CD4-positive, alpha-beta T cell treated with Interleukin-6 for 4 hours (primary cell): ENCODE results near the gene FIGLA.
A peak's percentile ranks its signal among the peaks of the same experiment; 100 is the strongest.

Experiments
- DNase-seq: peaks from one replicate; pipeline ENCODE4 v3.0.0-alpha.2; 2020; ENCODE audit warnings: mixed read lengths

FIGLA gene, protein sequence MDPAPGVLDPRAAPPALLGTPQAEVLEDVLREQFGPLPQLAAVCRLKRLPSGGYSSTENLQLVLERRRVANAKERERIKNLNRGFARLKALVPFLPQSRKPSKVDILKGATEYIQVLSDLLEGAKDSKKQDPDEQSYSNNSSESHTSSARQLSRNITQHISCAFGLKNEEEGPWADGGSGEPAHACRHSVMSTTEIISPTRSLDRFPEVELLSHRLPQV

DNA sequence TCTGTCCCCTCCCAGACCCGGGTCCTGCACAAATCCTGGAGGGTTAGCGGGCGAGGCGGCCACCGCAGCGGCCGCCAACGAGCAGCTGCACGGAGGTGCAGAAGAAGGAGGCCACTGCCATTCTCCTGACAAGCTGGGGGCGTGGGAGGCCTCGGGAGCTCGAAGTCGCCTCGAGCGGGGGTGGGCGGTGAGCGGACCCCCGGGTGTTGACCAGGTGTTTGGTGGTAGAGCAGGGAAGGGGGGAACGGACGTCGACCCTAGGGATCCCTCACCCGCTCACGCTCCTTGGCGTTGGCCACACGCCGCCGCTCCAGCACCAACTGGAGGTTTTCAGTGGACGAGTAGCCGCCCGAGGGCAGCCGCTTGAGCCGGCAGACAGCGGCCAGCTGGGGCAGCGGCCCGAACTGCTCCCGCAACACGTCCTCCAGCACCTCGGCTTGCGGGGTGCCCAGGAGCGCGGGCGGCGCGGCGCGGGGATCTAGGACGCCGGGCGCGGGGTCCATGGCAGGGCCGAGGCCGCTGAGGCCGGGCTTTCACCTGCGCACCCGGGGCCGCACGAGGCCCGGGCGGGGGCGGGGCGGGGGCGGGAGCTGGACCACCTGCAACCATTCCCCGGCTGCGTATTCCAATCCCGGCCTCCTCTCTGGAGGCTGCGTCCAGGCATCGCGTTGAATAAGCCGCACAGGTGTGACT, at the start of gene FIGLA:
TSS of gene FIGLA (minus strand) at position 508 of the 693 bp plus-strand sequence. CDS start at position 503, 5 bp downstream.
- no peak for DNase-seq

DNA sequence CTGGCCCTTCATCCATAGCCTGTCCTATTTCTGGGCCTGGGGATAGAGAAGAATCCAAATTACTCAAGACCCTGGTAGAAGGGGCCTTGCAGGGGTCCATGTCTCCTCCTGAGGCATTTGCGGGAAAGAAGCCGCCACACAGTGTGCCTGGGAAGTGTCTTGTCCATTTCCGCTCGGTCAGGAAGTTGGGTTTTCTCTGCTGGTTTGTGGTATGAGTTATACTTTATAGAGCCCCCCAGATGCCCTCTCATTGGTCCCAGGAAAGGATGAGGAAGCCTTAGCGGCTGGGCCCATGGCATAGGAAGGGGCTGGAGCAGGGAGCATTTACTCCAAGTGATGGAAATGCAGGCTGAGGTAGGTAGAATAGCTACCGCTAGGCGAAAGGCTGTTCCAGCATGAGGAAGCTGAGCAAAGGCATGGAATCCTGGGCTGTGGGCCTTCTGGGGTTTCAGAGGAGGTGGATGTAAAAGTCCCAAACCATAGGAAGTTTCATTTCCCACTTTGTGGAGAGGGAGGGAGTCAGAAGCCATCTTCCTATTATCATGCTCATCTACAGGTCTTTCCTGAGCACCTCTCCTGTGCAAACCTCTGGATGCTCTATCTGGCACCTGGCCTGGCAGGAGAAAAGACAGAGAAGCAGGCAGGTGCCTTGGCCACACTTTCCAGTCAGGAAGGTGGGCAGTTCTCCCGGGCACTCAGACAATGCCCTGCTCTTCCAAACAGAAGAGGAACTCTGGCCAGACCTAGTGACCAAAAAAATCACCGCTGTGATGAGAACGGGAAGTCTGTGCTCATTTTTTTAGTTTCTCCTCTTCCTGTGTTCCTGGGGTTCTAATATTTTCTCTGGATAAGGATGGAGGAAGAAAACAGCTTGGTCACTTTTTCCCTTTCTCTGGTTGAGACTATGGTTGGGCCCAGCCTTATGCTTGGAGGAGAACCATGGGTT, 47.8 kb upstream of the FIGLA start:
- no peak for DNase-seq

DNA sequence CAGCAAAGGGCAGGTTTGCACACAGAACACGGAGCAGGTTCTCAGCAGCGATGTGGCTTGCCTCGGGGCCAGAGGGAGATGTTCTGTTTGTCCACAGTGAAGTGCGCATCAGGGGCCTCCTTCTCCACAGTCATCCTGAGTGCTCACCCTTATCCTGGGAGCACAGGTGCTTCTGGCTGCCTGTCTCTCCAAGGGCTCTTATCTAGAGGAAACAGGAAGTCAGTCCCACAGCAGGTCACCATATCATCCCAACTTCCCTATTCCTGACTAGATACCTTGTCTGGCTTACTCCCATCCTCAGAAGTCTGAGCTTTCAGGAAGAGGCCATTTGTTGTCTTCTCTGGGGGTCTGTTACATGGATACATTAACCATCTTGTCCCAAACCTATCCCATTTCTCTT, 45.2 kb upstream of the FIGLA start, which contains the start of gene CD207:
TSS of gene CD207 (minus strand) at position 174 of the 400 bp plus-strand sequence. CDS start at position 134, 40 bp downstream.
- DNase-seq, result no peak

- DNase-seq, result no peak
Observed at GRCh38 chr2:70834881-70835280, 44.4 kb upstream of the FIGLA start.

DNA sequence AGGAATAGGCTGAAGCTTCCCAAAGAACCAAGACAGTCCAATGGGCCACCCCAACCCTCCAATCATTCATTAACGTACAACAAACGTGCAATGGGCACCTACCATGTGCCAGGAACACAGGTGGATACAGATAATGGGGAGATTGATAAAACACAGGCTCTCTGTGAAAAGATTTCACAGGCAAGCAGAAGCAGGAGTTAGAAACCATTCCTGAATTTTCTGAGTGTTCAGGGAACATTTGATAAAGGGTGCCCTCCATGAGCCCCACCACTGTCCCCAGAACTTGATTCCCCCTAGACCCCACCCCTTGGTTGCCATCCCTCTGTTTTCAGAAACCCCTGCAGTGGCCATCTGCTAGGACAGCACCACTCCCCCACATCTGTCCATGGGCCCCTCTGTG, 43.7 kb upstream of the FIGLA start:
- no peak for DNase-seq

GRCh38 chr2:70833246-70833645, 42.8 kb upstream of the FIGLA start:
- no peak for DNase-seq

- no peak for DNase-seq
Observed at GRCh38 chr2:70832386-70832785, 41.9 kb upstream of the FIGLA start.

DNA sequence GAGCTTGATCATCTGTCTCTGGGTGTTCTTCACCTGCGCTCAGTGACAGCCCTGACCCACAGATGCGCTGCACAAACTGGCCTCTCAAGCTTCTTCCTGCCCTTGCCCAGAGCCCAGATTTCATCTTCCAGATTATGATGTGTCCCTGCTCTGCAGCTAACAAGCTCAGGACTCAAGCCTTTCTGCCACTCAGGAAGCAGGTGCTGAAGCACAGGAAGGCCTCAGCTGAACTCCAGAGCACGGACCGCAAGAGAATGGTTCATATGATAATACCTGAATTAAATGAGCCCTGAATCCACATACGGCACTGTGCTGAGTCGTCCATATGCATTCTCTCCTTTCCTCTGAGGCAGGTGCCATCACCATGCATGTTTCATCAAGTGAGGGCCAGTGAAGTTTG, 41.4 kb upstream of the FIGLA start:
- no peak for DNase-seq

DNA sequence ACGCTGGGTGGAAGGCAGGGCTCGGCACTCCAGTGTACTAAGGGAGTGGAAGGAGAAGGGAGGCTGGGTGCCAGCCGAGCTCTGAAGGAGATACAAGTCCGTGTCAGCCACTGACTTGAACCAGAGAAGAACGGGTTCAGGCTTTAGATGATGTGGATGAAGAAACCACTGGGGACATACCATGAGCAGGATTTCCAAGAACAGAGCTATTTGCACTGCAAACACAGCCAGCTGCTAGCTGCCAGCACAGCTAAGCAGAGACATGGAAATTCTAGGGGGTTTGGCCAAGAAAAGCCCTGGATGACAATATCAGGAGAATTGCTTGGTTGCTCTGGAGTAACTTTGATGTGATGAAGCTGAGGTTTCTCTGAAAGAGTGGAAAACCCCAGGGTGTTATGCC, 39.9 kb upstream of the FIGLA start:
- no peak for DNase-seq

- no peak for DNase-seq
Observed at GRCh38 chr2:70829916-70830315, 39.5 kb upstream of the FIGLA start.

DNA sequence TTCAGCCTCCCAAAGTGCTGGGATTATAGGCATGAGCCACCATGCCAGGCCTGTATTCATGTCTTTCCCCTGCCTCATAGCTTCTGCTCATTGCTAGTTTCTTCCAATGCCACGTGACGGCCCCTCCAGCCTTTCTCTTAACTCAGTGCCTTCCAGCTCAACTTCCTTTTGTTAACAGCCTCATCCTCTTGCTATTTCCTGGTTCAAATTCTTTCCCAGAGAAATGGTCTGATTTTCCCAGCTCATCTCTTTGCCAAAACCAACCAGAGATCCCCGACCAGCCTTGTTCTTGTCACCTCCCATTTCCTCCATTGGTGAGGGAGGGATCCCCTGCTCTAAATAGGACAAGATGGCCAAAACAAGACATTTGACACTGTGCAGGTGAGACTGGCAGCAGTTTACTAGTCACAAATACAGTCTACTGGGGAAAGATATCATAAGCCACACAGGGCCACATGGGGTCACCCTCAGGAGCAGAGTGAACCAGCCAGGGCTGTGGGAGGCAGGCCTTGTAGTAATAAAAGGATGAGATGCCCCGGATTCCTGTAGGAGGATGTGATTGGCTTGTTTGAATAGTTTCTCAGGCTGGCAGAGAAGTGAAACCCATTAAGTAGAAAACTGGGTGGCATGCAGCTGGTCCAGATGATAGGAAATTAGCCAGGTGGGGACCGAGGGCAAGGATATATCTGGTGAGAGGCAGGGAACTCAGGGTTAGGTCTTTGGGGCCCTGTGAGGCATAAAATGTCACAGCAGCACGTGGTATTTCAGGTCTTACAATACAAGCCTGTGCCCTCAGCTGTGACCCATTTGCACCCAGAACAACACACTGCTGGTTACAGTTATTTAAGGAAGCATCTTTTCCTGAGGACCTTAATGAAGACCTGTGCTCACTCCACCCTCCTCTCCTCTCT, 38.7 kb upstream of the FIGLA start:
- DNase-seq, result no peak

DNA sequence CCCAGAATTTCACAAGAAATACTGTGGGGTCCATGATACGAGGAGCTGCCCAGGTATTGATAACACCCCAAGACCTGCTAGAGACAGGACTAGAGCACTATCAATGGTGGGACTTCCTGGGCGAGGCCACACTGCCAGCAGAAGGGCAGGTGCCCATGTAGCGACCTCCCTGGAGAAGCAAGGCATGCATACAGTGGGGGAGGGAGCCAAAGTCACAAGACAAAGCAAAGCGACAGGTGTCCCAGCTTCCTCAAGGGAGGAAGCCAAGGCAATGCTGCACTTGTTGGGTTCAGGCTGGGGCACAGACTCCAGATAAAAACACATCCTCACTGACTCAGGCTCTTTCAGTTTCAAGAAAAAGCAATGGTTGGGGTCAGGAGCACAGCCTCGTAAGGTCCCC, 37.7 kb upstream of the FIGLA start:
- no peak for DNase-seq

DNA sequence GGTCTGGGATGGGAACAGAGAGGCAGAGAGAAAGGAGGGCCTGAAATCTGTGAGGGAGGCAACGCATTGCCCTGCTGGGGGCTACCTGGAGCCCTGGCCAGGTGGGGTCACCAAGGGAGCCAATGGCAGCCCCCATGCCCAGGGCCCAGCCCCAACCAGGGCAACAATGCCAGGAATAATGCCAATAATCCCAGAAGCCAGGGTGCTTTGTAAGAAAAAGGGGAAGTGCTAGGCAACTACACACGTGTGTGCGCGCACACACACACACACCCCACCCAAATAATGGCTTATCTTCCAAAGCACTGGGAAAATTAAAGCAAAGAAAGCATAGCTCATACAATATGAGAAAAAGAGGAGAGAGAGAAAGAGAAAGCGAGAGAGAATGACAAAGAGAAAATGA, 36.9 kb upstream of the FIGLA start:
- DNase-seq, result no peak

- no peak for DNase-seq
Observed at GRCh38 chr2:70826696-70827350, 36.4 kb upstream of the FIGLA start.

GRCh38 chr2:70823249-70823648, 32.8 kb upstream of the FIGLA start:
- DNase-seq, result no peak

GRCh38 chr2:70822843-70823242, 32.4 kb upstream of the FIGLA start:
- peak; percentile 17 for DNase-seq

- no peak for DNase-seq
Observed at GRCh38 chr2:70820499-70820898, 30.1 kb upstream of the FIGLA start, which contains the start of gene CLEC4F. Gene CLEC4F, minus strand, starts transcription at chr2:70820599. Its CDS starts 76 bp downstream, at chr2:70820523.

- no peak for DNase-seq
Observed at GRCh38 chr2:70817284-70817954, 27.0 kb upstream of the FIGLA start.

DNA sequence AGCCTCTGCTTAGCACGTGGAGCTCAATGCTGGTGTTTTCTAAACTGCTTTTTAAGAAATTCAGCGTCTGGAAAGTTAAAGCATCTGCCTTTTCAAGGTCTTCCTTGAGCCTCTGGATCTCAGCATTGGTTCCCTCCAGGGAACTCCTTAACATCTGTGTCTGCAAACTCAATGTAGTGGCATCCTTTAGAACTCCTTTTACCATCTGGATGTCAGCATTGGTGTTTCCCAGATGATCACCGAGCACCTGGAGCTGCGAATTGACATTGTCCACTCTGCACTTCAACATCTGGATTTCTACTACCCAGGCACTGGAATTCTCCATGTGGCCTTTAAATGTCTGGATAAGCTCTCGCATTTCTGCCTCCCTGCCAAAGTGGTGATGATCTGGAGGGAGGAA, 26.3 kb upstream of the FIGLA start:
- no peak for DNase-seq

- no peak for DNase-seq
Observed at GRCh38 chr2:70808983-70809958, 18.8 kb upstream of the FIGLA start.
